COR-L47 (cell line): ENCODE measurements around the gene TANC1.
"Not testable (repeated sequence)": the region's sequence is repeated elsewhere in the genome, so short reads cannot be mapped to it uniquely, and the experiment has no call there.

ENCODE experiments used
- DNase-seq: peaks from one replicate; lab custom pipeline; 2025; lab: John Stamatoyannopoulos, UW

The TANC1 gene

GRCh38 chr2:159140070-159140769 lies 171.8 kb downstream of the TANC1 start:
- no peak for DNase-seq

- DNase-seq, result not testable (repeated sequence)
These were observed 172.4 kb downstream of the TANC1 start for GRCh38 chr2:159140821-159141220.

- no peak for DNase-seq
These were observed 176.6 kb downstream of the TANC1 start for GRCh38 chr2:159144776-159145614.

GRCh38 chr2:159145745-159146354 lies 177.4 kb downstream of the TANC1 start:
- DNase-seq, result no peak

- DNase-seq, result no peak
These were observed 178.7 kb downstream of the TANC1 start for GRCh38 chr2:159146996-159147666.

- DNase-seq, result no peak
These were observed 179.2 kb downstream of the TANC1 start for GRCh38 chr2:159147690-159148089.

- DNase-seq, result no peak
These were observed 180.5 kb downstream of the TANC1 start for GRCh38 chr2:159148901-159149300.

- no peak for DNase-seq
These were observed 181.3 kb downstream of the TANC1 start for GRCh38 chr2:159149747-159150146.

GRCh38 chr2:159150280-159150746 lies 181.9 kb downstream of the TANC1 start:
- no peak for DNase-seq

- DNase-seq, result no peak
These were observed 183.0 kb downstream of the TANC1 start for GRCh38 chr2:159151198-159152127.

GRCh38 chr2:159152128-159152778 lies 183.8 kb downstream of the TANC1 start:
- DNase-seq, result no peak

- DNase-seq, result no peak
These were observed 184.6 kb downstream of the TANC1 start for GRCh38 chr2:159153063-159153462.

- no peak for DNase-seq
These were observed 185.0 kb downstream of the TANC1 start for GRCh38 chr2:159153463-159153862.

- DNase-seq, result no peak
These were observed 185.5 kb downstream of the TANC1 start for GRCh38 chr2:159153951-159154350.

GRCh38 chr2:159154366-159154765 lies 185.9 kb downstream of the TANC1 start:
- DNase-seq, result no peak

GRCh38 chr2:159155320-159155719 lies 186.9 kb downstream of the TANC1 start:
- DNase-seq, result peak; percentile 8

GRCh38 chr2:159155791-159156190 lies 187.4 kb downstream of the TANC1 start:
- DNase-seq, result no peak

GRCh38 chr2:159156834-159157233 lies 188.4 kb downstream of the TANC1 start:
- DNase-seq, result no peak

- no peak for DNase-seq
These were observed 189.1 kb downstream of the TANC1 start for GRCh38 chr2:159157361-159158209.

- no peak for DNase-seq
These were observed 192.0 kb downstream of the TANC1 start for GRCh38 chr2:159160412-159160811.
